Fibroblast of skin of left biceps (primary cell): ENCODE data around the gene HSPBP1.
"Not testable (repeated sequence)": the region's sequence is repeated elsewhere in the genome, so short reads cannot be mapped to it uniquely, and the experiment has no call there.

Source experiments
- DNase-seq, 2 experiments: peaks; one replicate each; pipeline ENCODE4 v3.0.0-alpha.2; 2013; ENCODE audit warnings: low read depth in 2 of 2

Gene HSPBP1, protein sequence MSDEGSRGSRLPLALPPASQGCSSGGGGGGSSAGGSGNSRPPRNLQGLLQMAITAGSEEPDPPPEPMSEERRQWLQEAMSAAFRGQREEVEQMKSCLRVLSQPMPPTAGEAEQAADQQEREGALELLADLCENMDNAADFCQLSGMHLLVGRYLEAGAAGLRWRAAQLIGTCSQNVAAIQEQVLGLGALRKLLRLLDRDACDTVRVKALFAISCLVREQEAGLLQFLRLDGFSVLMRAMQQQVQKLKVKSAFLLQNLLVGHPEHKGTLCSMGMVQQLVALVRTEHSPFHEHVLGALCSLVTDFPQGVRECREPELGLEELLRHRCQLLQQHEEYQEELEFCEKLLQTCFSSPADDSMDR

DNA sequence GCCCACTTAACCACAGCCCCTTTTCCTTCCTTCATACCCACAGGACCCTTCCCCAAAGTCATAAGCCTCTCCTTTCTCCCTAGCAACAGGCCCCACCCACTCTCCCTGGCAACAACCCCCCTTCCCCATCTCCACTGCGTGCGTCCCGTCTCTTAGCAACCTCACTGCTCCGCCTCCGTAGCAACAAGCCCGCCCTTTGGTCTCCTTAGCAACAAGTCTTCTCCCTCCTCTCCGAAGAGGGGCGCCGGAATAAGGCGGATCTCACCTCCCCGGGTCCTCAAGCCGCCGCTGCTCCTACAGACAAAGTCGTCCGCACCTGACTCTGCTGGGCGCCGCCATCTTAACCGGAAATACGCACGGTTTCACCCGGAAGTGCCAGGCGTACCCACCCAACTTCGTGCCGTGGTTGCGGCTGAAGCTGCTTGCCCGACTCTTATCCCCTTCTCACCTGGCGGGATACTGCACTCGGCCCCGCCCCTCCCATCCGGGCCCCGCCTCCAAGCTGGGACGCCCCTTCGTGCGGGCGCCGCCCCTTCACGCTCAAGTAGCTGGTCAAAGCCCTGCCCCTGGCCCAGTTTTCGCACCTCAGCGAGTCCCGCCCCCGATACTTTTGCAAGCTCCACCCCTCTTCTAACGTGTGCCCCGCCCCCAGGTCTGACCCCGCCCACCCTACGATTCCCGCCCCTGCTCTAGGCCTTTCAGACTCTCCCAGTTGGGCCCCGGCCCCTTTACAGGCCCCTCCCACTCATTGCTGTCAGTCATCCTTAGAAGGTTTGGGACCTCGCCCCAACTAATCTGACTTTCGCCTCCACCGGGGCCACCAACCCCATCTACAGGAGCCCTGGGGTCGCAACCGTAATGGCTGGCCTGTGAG is at the start of gene HSPBP1:
TSS of gene HSPBP1 (minus strand) at position 341 of the 874 bp plus-strand sequence. CDS start 502 bp downstream, outside the sequence.
- DNase-seq, result peak; percentile 84 to 88

DNA sequence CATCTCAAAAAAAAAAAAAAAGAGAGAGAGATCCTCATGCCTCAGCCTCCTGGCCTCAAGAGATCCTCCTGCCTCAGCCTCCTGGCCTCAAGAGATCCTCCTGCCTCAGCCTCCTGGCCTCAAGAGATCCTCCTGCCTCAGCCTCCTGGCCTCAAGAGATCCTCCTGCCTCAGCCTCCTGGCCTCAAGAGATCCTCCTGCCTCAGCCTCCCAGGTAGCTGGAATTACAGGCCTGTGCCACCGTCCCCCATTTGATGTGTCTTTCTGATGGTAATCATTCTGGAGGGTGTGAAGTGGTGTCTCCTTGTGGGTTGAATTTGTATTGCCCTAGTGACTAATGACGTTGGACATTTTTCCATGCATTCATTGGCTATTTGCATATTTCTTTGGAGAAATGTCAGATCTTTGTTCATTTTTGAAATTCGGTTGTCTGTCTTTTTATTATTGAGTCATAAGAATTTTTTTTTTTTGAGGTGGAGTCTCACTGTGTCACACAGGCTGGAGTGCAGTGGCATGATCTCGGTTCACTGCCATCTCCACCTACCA is 48.9 kb upstream of the HSPBP1 start:
- DNase-seq, result not testable (repeated sequence)

DNA sequence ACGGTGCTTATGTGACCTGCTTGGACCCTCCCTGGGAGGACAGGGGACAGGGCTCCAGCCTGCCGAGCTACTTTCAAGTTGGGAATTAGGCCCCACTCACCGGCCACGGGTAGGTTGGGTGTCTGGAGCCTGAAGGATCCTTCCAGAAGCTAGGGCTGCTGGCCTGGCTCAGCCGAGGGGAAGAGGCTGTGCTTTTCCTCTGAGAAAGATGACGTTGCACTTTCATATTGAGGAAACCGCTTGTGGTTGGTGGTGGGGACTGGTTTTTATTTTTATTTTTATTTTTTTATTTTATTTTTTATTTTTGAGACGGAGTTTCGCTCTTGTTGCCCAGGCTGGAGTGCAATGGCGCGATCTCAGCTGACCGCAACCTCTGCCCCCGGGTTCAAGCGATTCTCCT is 45.3 kb upstream of the HSPBP1 start, which contains the start of gene TMEM150B:
TSS of gene TMEM150B (minus strand) at position 170 of the 400 bp plus-strand sequence. CDS start 4,305 bp downstream, outside the sequence.
- DNase-seq, result no peak

DNA sequence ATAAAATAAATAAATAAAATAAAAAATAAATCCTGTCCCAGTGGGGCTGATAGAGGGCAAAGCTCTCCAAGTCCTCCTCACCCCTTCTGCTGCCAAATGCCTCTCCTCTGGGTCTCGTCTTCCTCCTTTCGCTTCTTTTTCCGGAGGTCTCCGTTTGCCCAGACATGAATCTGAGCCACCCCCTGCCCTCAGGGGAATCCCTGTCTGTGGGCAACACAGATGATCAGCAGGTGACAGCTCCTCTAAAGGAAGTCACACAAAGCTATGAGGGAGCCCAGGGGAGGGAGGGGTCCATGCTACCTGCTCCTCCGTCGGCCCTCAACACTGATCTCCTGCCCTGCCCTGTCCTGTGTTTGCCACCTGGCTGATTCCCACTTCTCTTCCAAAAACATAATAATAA is 44.8 kb upstream of the HSPBP1 start:
- no peak for DNase-seq

DNA sequence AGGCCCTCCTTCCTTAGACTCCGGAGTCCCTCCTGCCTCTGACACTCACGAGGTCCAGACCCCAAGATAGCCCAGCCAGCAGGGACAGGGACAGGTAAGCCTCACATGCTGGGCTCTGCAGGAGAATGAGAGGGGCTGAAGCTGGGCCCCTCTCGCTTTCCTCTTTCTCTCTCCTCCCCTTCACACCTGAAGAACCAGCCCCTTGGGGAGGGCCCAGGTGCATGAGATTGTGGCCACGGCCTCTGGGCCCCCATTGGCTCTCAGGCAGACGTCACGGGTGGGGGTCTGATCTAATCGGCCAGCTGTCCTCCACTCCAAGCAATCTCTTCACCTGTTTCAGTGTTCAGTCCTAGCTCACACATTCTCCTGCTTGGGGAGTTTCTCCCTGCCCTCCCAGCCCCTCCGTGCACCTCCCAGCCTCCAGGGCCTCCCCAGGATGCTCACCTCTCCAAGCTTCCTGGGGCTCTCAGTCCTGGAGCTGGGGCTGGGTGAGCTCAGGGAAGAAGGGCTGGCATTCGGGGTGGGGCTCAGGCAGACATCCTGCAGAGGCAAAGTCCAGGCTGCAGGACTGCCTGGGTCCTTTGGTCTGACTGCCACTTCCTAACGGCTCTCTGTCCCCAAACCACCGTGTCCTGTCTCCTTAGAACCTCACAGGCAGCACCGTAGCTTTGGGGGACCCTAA is 42.4 kb upstream of the HSPBP1 start:
- no peak for DNase-seq

DNA sequence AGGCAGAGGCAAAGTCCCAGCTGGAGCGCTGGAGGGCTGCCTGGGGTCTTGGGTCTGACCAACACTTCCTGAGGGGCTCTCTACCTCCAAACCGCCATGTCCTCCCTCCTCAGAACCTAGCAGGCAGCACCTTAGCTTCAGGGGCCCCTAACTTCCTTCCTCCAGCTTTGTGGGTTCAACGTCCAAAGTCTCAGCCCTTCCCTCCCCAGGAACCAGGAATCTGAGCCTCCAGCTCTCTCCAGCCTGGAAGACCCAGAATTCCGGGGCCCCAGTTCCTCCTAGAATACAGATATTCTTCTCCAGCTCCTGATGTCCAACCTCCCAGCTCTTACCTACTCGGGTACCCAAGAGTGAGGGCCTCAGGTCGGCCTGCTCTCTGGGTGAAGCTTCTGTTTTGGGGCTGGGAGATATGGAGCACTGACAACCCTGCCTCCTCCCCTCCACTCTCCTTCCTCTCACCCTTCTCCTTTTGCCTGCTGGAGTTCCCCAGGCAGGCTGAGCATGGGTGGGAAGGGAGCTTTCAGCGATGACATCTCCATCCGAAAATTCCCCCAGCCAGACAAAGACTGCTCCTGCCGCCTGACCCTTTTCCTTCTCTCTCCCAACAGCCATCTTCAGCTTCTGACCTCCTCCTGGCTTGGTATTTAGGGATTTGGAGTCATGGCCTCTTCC is 41.7 kb upstream of the HSPBP1 start:
- DNase-seq, result no peak

DNA sequence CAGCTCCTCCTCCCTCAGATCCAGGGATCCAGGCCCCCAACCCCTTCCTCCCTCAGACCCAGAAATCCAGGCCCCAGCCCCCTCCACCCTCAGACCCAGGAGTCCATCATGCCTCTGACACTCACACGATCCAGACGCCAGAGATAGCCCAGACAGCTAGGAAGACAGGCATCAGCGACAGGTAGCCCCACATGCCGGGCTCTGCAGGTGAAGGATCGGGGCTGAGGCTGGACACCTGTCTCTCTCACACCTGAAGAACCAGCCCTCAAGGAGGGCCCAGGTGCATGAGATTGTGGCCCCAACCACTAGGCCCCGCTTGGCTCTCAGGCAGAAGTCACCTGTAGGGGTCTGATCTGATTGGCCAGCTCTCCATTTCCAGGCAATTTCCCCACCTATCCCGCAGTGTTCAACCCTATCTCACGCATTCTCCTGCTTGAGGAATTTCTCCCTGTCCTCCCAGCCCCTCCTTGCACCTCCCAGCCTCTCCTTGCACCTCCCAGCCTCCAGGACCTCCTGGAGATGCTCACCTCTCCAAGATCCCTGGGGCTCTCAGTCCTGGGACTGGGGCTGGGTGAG is 41.0 kb upstream of the HSPBP1 start:
- DNase-seq, result no peak

DNA sequence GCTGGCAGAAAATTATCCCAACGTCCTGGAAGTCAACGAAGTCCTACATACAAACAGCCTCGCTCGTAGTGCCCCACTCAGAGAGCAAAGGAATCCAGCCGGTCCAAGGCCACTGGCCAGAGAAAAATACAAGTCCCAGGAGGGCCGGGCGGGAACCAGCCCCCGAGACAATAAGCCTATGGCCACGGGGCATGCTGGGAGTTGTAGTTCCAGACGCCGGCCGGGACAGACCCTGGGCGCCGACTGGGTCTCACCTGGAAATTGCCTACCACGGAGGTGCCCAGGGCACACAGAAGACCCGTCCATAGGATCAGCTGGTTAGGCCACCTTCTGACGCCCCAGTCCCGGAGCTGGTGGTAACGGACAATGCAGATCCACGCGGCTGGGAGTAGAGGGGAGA is 39.9 kb upstream of the HSPBP1 start:
- DNase-seq, result no peak

DNA sequence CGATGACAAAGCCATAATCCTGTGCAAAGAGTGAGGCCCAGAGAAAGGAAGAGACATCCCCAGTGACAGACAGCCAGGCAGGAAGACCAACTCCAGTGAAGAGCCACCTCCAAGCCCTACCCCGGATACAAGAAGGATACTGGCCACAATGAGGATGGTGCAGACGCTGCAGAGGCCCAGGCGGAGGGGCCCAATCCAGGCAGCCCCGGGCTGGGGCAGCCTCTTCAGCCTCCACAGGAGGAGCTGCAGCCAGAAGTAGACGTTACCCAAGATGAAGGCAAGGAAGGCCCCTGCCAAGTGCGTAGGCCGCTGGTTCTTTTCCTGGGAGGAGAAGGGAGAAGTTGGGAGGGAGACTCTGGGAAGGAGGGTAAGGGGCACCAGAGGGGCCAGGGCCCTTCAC is 36.7 kb upstream of the HSPBP1 start:
- no peak for DNase-seq

DNA sequence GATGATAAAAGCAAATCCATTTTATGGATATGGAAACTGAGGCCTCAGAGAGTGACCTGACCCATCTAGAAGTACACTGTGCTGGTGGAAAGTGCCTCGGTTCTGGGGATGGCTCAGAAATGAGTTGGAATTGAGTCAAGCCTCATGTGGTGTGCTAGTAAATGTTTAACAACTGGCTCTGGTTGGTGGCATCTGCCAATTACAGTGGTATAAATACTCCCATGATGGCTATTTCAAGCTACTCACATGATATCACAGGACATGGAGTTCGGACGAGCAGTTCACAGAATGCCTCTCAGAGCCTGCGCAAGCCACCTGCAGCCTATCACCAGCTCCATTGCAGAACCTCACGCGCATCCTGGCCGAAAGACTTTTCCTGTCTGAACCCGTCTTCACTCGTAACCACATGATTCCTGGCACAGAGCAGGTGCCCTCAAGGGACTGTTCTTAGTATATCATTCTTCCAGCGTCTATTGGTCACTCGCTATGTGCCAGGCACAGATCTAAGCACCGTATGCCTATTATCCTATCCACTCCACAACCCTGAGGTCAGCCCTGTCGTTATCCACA is 36.1 kb upstream of the HSPBP1 start:
- DNase-seq, result no peak

DNA sequence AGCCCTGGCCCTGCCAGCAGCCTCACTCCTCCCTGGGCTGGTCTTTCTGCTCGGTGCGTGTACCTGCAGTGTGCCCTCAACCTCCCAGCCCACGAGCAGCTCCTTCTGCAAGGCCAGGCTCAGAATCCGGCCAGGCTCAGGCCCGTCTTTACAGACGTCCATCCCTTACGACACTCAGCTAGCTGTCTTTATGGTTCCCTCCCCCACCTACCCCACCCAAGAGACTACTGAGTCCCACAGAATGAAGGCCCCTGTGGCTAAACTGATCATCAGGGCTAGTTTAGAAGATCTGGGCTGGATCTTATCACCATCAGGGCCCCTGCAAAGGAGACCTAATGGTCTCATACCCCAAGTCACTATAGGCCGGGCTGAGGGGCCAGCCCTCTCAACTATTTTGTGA is 34.5 kb upstream of the HSPBP1 start:
- no peak for DNase-seq

DNA sequence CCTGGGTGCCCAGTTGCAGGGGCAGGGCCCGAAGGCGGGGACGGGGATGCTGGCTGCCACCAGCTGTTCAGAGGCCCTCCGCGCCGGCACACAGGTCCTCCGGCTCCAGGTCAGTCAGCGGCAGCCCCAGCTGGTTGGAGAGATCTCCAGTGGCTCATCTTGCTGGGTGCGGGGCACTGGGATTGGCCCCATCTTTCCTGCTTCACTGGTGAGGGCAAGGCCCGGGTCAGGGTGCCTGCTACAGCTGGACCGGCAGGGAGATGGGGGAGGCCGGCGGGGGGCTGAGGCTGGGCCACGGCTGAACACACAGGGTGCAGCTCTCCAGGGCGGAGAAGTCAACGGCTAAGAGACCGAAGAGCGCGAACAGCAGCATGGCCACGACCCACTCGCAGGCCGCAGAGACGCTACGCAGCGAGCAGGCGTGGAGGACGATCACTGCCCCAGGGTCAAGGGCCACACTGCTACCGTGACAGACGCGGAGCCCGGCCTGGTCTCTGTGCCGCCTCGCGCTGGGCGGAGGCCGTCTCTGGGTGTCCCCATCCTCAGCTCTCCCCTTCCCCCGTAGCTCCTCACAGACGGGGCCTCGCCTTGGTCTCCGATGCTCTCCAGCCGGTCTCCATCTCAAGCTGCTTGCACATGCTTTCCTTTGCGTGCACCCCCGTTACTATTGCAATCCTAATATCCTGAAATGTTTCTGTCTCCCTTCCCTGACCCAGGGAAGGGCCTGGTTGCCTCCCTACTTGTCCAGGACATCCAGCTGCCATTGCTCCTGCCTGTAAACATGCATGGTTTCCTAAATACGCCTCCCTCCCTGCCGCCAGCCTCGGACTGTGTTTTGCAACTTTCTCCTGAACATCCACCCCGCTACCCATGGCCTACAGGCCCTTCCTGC is 33.0 kb upstream of the HSPBP1 start:
- no peak for DNase-seq

DNA sequence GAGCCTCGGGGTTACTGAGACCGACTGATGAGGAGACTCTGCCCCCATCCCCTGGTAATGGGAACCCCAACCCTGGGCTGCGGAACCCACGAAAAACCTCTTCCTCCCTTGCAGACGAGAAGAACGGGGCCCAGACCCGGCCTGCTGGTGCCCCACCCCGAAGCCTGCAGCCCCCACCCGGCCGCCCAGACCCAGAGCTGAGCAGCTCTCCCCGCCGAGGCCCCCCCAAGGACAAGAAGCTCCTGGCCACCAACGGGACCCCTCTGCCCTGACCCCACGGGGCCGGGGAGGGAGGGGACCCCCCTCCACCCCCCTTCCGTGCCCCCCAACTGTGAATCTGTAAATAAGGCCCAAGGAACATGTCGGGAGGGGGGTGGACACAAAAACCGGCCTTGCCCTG is 31.9 kb upstream of the HSPBP1 start:
- no peak for DNase-seq

DNA sequence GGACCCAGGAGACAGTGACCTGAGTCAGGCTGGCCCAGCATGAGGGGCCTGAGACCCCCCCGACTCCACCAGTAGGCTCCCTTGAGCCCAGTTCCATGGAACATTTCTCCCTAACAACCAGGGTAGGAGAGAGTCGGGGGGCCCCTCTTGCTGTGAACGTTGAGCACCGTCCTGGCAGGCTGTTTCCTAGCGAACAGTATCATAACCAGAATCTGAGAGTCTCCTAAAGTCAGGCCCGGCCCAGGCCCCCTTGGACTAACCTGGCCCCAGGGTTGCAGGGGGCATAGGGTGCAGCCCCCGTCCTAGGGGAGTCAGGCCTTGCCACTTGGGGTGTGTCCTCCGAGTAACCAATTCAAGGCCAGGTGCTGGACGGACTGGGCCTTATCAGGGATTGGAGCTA is 31.5 kb upstream of the HSPBP1 start:
- no peak for DNase-seq

DNA sequence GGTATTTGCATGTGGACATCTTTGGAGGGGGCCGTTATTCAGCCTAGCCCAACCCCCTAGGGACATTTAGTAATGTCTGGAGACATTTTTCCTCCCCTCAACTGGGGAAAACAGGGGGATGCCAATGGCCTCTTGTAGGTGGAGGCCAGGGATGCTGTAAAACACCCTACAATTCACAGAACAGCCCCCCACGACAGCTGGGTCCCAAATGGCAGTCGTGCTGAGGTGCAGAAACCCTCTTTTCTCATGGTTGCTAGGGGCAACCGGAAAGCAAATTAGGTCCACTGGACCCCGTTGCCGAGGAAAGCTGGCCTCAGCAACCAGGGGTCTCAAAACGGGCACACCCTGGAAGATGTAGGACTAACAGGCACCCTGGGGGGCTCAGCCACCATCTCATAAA is 30.6 kb upstream of the HSPBP1 start:
- DNase-seq, result no peak

DNA sequence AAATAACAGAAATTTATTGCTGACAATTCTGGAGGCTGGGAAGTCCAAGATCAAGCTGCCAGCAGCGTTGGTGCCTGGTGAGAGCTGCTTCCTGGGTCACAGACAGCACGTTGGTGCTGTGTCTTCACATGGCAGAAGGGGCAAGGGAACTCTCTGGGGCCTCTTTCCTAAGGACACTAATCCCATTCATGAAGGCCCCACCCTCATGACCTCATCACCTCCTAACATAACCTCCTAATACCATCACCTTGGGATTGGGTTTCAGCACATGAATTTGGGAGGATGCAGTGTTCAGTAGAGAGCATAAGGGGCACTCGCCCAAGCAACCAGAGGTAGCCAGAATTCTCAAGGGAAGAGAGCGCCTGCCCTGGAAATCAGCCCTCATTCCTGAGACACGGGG is 29.5 kb upstream of the HSPBP1 start:
- no peak for DNase-seq

DNA sequence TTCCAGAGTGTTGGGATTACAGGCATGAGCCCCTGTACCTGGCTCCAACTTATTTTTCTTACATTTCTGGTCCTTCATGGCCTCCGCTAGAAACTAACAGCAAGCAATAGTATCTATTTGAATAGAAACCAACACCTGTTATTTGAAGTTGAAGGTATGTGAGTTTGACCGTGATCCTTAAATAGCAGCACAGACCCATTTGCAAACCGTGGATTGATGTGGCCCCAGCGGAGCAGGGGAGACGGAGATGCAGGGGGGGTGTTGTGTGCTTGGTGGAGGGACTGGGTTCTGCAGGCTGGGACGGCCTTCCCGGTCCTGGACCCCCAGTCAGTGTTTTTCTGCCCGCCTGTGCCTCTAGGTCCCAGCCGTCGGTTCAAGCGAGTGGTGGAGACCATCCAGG is 28.4 kb upstream of the HSPBP1 start:
- DNase-seq, result no peak

DNA sequence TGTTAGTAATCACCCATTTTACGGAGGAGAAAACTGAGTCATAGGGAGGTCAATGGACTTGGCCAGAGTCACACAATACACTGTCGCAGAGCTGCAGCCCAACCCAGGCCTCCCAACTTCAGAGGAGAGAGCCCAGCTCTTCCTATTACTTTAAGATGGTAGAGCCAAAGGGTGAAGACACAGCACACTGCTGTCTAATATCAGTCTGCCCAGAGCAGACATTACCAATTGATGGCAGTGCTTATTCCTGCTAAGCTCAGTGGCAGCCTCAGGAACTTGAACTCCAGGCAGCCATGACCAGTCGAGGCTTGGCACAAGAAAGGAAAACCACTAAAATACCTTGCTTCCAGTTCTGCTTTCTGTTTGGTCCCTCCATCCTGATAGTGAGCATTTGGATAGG is 26.8 kb upstream of the HSPBP1 start:
- no peak for DNase-seq

DNA sequence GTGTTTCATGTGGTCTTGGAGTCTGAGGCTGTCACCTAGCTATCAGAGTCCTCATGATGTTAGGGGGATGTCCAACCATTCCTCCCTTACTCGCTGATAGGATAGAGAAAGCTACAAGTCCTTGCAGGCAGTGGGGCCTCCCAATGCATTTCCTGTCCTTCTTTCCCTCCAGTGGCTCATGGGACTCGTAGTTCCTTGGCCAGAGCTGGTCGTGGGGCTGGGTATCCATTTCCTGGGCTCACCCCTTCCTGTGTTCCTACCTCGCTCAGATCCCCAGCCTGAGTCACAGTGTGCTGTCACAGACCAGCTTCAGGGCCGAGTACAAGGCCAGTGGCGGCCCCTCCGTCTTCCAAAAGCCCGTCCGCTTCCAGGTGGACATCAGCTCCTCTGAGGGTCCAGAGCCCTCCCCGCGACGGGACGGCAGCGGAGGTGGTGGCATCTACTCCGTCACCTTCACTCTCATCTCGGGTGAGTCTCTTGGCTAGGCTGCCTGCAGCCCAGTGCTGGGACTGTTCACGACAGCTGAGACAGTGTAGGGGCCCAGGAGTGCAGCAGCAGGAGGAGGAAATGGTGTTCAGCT is 26.2 kb upstream of the HSPBP1 start:
- DNase-seq, result no peak
